ENCODE results near the gene EEIG1. TPM values are rescaled to one million over a fixed set of nuclear protein-coding genes. Genes with fewer than 3 reads are reported as not detected.

The EEIG1 gene
- total RNA-seq, 1 donor from 2014 or later = 36.0 TPM

DNA sequence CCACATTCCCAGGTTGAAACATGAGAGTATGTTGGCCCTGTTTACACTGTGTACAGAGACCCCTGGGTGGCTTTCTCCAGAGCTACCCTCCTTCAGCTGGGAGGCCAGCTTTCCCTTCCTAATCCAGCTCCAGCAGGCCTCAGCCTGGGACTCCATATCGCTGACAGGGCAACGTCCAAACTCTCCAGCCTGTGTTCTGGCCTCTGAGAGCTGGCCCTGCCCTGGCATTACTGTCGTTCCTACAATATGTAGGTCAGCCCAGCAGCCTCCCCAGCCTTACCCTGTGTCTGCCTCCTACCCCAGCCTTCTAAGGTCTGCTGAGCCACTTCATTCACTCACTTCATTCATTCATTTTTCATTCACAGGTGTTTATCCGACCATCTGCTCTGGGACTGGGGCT, 8.3 kb upstream of the EEIG1 start:
- ATAC-seq (no peak), DNase-seq (no peak)
- H3K27ac ChIP-seq = no peak overlapping the region
- TF ChIP-seq, protein P1, sequence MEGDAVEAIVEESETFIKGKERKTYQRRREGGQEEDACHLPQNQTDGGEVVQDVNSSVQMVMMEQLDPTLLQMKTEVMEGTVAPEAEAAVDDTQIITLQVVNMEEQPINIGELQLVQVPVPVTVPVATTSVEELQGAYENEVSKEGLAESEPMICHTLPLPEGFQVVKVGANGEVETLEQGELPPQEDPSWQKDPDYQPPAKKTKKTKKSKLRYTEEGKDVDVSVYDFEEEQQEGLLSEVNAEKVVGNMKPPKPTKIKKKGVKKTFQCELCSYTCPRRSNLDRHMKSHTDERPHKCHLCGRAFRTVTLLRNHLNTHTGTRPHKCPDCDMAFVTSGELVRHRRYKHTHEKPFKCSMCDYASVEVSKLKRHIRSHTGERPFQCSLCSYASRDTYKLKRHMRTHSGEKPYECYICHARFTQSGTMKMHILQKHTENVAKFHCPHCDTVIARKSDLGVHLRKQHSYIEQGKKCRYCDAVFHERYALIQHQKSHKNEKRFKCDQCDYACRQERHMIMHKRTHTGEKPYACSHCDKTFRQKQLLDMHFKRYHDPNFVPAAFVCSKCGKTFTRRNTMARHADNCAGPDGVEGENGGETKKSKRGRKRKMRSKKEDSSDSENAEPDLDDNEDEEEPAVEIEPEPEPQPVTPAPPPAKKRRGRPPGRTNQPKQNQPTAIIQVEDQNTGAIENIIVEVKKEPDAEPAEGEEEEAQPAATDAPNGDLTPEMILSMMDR (IDR thresholded peaks at IDR 0.05) = no peak
- no peaks in the 10 kb centered on the region for H3K4me1 ChIP-seq
- H3K4me3 ChIP-seq = no peak overlapping the region
- no peaks in the 10 kb centered on the region for H3K27me3 ChIP-seq (ENCODE audit: low read depth)
- H3K36me3 ChIP-seq = no peaks in the 10 kb centered on the region
- H3K9me3 ChIP-seq = no peaks in the 10 kb centered on the region
- intact Hi-C loops (cut with DNase I) = no loop called here

DNA sequence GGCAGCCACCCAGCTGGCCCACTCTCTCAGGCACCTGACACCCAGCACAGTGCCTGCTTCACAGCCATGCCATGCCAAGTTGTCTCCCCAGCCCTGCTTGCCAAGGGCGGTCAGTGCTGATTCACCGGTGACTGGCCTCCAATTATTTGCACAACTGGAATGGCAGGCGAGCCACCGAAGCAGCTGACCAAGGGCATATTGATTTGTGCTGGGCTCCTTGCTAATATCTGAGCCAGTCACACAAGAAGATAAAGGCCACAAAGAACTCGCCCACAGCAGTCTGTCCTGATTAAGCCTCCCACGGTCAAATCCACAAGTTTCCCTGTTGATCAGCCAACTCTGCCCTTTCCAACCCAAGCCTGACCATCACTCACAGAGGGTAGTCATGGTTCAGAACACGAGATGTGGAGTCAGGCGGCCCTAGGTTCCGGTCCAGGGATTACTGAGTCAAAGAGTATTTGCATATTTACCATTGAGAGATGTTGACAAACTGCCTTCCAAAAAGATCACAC, 6.4 kb upstream of the EEIG1 start:
- intact Hi-C loops (cut with DNase I) = no loop called here
- Histone ChIP-seq H3K4me1 (no peaks in the 10 kb centered on the region), H3K27me3 (ENCODE audit: low read depth) (no peaks in the 10 kb centered on the region), H3K36me3 (no peaks in the 10 kb centered on the region), H3K4me3 (no peak overlapping the region), H3K27ac (no peak overlapping the region), H3K9me3 (no peaks in the 10 kb centered on the region)
- TF ChIP-seq, protein P1 (IDR thresholded peaks at IDR 0.05) = no peak
- ATAC-seq (no peak), DNase-seq (no peak)

DNA sequence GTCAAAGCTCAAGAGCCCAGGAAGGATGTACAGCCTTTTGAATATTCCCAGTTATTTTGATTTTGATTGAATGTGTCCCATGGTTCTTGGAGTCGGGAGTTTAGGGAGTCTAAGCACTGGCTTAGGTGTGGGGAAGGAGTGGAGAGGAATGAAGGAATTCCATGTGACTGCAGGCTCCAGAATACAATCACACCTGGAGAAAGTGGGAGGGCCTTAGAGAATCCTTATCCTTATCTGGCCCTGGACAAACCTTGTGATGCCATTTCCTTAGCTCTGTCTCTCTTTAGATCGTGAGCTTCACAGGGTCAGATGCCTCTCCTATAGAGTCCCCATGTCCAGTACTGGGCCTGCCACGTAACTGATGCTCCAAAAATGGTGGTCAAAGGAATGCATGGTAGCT, 4.2 kb upstream of the EEIG1 start:
- DNase-seq (no peak), ATAC-seq (no peak)
- Histone ChIP-seq H3K4me3 (no peak overlapping the region), H3K36me3 (no peaks in the 10 kb centered on the region), H3K4me1 (peaks cover 10% of the 10 kb centered on the region), H3K27me3 (ENCODE audit: low read depth) (no peaks in the 10 kb centered on the region), H3K9me3 (no peaks in the 10 kb centered on the region), H3K27ac (no peak overlapping the region)
- intact Hi-C loops (cut with DNase I) = no loop called here
- TF ChIP-seq, protein P1 (IDR thresholded peaks at IDR 0.05) = no peak

DNA sequence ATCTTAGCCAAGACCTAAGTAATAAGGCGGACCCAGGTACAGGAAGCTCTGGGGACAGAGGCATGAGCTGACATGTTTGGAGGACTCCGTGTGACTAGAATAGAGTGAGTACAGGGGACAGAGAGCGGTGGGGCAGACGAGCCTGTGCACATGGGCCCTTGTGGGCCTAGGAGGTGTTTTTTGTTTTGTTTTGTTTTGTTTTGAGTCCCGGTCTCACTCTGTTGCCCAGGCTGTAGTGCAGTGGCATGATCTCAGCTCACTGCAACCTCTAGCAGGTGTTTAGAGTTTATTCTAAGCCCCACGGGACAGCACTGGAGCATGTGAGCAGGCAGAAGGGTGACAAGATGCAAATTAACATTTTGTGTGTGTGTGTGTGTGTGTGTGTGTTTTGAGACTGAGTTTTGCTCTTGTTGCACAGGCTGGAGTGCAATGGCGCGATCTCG, 3.1 kb upstream of the EEIG1 start:
- Histone ChIP-seq H3K4me3 (no peak overlapping the region), H3K27me3 (ENCODE audit: low read depth) (no peaks in the 10 kb centered on the region), H3K36me3 (no peaks in the 10 kb centered on the region), H3K4me1 (peaks cover 22% of the 10 kb centered on the region), H3K9me3 (no peaks in the 10 kb centered on the region), H3K27ac (no peak overlapping the region)
- DNase-seq (no peak), ATAC-seq (no peak)
- intact Hi-C loops (cut with DNase I) = no loop called here
- TF ChIP-seq, protein P1 (IDR thresholded peaks at IDR 0.05) = no peak

DNA sequence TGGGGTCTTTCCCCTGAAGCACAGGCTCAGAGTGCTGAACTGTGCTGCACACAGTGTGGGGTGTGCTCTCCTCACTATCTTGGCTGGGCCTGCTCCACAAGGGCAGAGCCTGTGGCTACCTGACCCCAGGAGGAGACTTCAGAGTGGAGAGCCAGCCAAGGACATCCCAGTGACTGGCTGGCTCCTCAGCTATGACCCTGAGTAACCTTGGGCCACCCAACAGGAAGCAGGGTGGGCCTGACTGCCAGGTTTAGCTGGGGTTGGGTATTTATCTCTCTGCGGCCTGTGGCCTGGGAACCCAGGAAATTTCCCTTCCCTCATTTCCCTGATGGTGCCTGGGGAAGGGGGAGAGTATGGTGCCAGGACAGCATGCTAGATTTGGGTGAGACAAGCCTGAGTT, 2.1 kb upstream of the EEIG1 start:
- no peak overlapping the region for H3K27ac ChIP-seq
- H3K4me1 ChIP-seq = peaks cover 31% of the 10 kb centered on the region
- H3K9me3 ChIP-seq = no peaks in the 10 kb centered on the region
- no peak for ATAC-seq
- TF ChIP-seq, protein P1 (IDR thresholded peaks at IDR 0.05) = no peak
- no peak overlapping the region for H3K4me3 ChIP-seq
- intact Hi-C loops (cut with DNase I) = no loop called here
- no peaks in the 10 kb centered on the region for H3K36me3 ChIP-seq
- no peak for DNase-seq
- no peaks in the 10 kb centered on the region for H3K27me3 ChIP-seq (ENCODE audit: low read depth)

Measured in lower lobe of right lung (tissue), 2 donors.